IMR-90 (cell line): Measurements from ENCODE around the gene FNBP1L. TPM values are rescaled to one million over a fixed set of nuclear protein-coding genes. Genes with fewer than 3 reads are reported as not detected.

Source experiments
- ATAC-seq: fragments of 200-7000 bp; cut with Tn5 transposase; 2 replicates; pipeline ENCODE4 v1.9.1; 2020; ENCODE audit warnings: low read depth, mild to moderate bottlenecking, moderate library complexity
- BruUV-seq: library from RNA; stranded (reverse); fragments of 400-500 nt; replicated peaks from 2 replicates; lab custom pipeline; 2021; lab: Mats Ljungman, UMichigan
- CTCF ChIA-PET: fragments of 300-600 bp; formaldehyde crosslinking; extraction: SDS; loops from one replicate; lab custom pipeline; 2021; ENCODE audit warnings: antibody characterized with exemption; lab: Yijun Ruan, JAX
- POLR2A ChIA-PET: fragments of 300-600 bp; sonication (Branson Sonifier 250); formaldehyde crosslinking; loops from one replicate; lab custom pipeline; 2022; ENCODE audit warnings: antibody characterized with exemption; ENCODE audit not compliant: unreplicated experiment; lab: Charles Lee
- DNase-seq: peaks from one replicate; pipeline ENCODE4 v3.0.0; 2013
- H2AFZ ChIP-seq: replicated peaks from 2 replicates; pipeline ENCODE3; 2013; ENCODE audit warnings: low read length, mild to moderate bottlenecking; ENCODE audit not compliant: poor library complexity
- H2AK5ac ChIP-seq: 2 replicates; pipeline ENCODE4 v1.6.1; 2013; ENCODE audit warnings: low read depth, low read length, inconsistent platforms
- H2AK9ac ChIP-seq: replicated peaks from 2 replicates; pipeline ENCODE3; 2013; ENCODE audit warnings: mild to moderate bottlenecking, low read depth, low read length, moderate library complexity; ENCODE audit not compliant: poor library complexity
- H2BK120ac ChIP-seq: 2 replicates; pipeline ENCODE4 v1.6.1; 2013; ENCODE audit warnings: low read depth, low read length, inconsistent platforms
- H2BK15ac ChIP-seq: 3 replicates; pipeline ENCODE4 v1.6.1; 2013; ENCODE audit warnings: low read depth, low read length, inconsistent platforms
- H2BK20ac ChIP-seq: 2 replicates; pipeline ENCODE4 v1.6.1; 2013; ENCODE audit warnings: low read depth, mild to moderate bottlenecking, inconsistent platforms, low read length, moderate library complexity
- H2BK5ac ChIP-seq: 2 replicates; pipeline ENCODE4 v1.6.1; 2013; ENCODE audit warnings: mild to moderate bottlenecking, low read depth, low read length, inconsistent platforms; ENCODE audit not compliant: poor library complexity, severe bottlenecking
- H3K14ac ChIP-seq: replicated peaks from 2 replicates; pipeline ENCODE4 v1.6.1; 2013; ENCODE audit warnings: low read depth, low read length, inconsistent platforms
- H3K18ac ChIP-seq: 2 replicates; pipeline ENCODE4 v1.6.1; 2013; ENCODE audit warnings: low read depth, low read length, control low read depth
- H3K23ac ChIP-seq: 2 replicates; pipeline ENCODE4 v1.6.1; 2013; ENCODE audit warnings: low read depth, low read length, inconsistent platforms
- H3K27ac ChIP-seq: 2 replicates; pipeline ENCODE4 v1.5.1; 2013; ENCODE audit warnings: mild to moderate bottlenecking, control low read depth, low read length; ENCODE audit not compliant: insufficient read depth
- H3K27me3 ChIP-seq: 2 replicates; pipeline ENCODE4 v1.6.1; 2013; ENCODE audit warnings: low read length; ENCODE audit not compliant: control insufficient read depth, insufficient read depth
- H3K36me3 ChIP-seq: 2 replicates; pipeline ENCODE4 v1.6.1; 2013; ENCODE audit warnings: low read length, mixed read lengths; ENCODE audit not compliant: control insufficient read depth, insufficient read depth
- H3K4ac ChIP-seq: 2 replicates; pipeline ENCODE4 v1.6.1; 2013; ENCODE audit warnings: low read depth, low read length, inconsistent platforms
- H3K4me1 ChIP-seq: 2 replicates; pipeline ENCODE4 v1.6.1; 2013; ENCODE audit warnings: low read length, mixed read lengths; ENCODE audit not compliant: control insufficient read depth, insufficient read depth
- H3K4me2 ChIP-seq: 2 replicates; pipeline ENCODE4 v1.6.1; 2013; ENCODE audit warnings: low read depth, mild to moderate bottlenecking, control low read depth, low read length, moderate library complexity
- H3K4me3 ChIP-seq: 2 replicates; pipeline ENCODE4 v1.5.1; 2013; ENCODE audit warnings: low read depth, mild to moderate bottlenecking, control low read depth, low read length, moderate library complexity; ENCODE audit not compliant: insufficient read depth
- H3K56ac ChIP-seq: 2 replicates; pipeline ENCODE4 v1.6.1; 2013; ENCODE audit warnings: low read length, inconsistent platforms; ENCODE audit not compliant: insufficient read depth; ENCODE audit errors: extremely low read depth
- H3K79me1 ChIP-seq, 2 experiments: 2 replicates each; pipeline ENCODE4 v1.6.1; 2013; ENCODE audit warnings: low read length in 2 of 2, inconsistent platforms in 1 of 2, low read depth in 1 of 2
- H3K9ac ChIP-seq: 2 replicates; pipeline ENCODE4 v1.6.1; 2013; ENCODE audit warnings: low read depth, low read length, control low read depth
- H3K9me1 ChIP-seq: 2 replicates; pipeline ENCODE4 v1.6.1; 2013; ENCODE audit warnings: low read length, inconsistent platforms; ENCODE audit not compliant: insufficient read depth
- H3K9me3 ChIP-seq: 2 replicates; pipeline ENCODE4 v1.6.1; 2013; ENCODE audit warnings: low read length; ENCODE audit not compliant: control insufficient read depth, insufficient read depth
- H4K20me1 ChIP-seq: 2 replicates; pipeline ENCODE4 v1.6.1; 2013; ENCODE audit warnings: low read length, inconsistent platforms; ENCODE audit not compliant: insufficient read depth
- H4K5ac ChIP-seq: 2 replicates; pipeline ENCODE4 v1.6.1; 2013; ENCODE audit warnings: mild to moderate bottlenecking, low read depth, low read length, control low read depth
- H4K8ac ChIP-seq, 2 experiments: 2 replicates each; pipeline ENCODE4 v1.6.1; 2013; ENCODE audit warnings: low read depth in 2 of 2, low read length in 2 of 2, control low read depth in 1 of 2, inconsistent platforms in 1 of 2
- H4K91ac ChIP-seq: 2 replicates; pipeline ENCODE4 v1.6.1; 2013; ENCODE audit warnings: low read depth, low read length, inconsistent platforms; ENCODE audit not compliant: insufficient read depth
- BHLHE40 ChIP-seq: fragments of 150-350 bp; IDR thresholded peaks from 2 replicates; pipeline ENCODE4 v1.6.1; 2016; ENCODE audit warnings: mild to moderate bottlenecking, low read depth, low read length
- CEBPB ChIP-seq: IDR thresholded peaks from 2 replicates; pipeline ENCODE4 v1.6.1; 2012; ENCODE audit warnings: low read depth, low read length, improper control_type of control experiment
- CHD1 ChIP-seq: IDR thresholded peaks from 2 replicates; pipeline ENCODE4 v1.6.1; 2012; ENCODE audit warnings: low read depth, low read length, improper control_type of control experiment
- CTCF ChIP-seq: conservative IDR thresholded peaks from 2 replicates; pipeline ENCODE4 v1.5.1; 2012; ENCODE audit warnings: mild to moderate bottlenecking, low read depth, low read length, improper control_type of control experiment
- ELK1 ChIP-seq: fragments of 150-350 bp; IDR thresholded peaks from 2 replicates; pipeline ENCODE4 v1.6.1; 2016; ENCODE audit warnings: low read depth, mild to moderate bottlenecking, low read length, moderate library complexity, borderline replicate concordance
- FOS ChIP-seq: fragments of 150-350 bp; IDR thresholded peaks from 2 replicates; pipeline ENCODE4 v1.6.1; 2016; ENCODE audit warnings: low read depth, low read length
- MAFK ChIP-seq: IDR thresholded peaks from 2 replicates; pipeline ENCODE4 v1.6.1; 2012; ENCODE audit warnings: low read depth, low read length, improper control_type of control experiment
- MAZ ChIP-seq: IDR thresholded peaks from 2 replicates; pipeline ENCODE4 v1.6.1; 2012; ENCODE audit warnings: low read depth, mild to moderate bottlenecking, low read length, improper control_type of control experiment, moderate library complexity, borderline replicate concordance
- MXI1 ChIP-seq: IDR thresholded peaks from 2 replicates; pipeline ENCODE4 v1.6.1; 2012; ENCODE audit warnings: low read depth, mild to moderate bottlenecking, low read length, moderate library complexity, borderline replicate concordance
- NFE2L2 ChIP-seq: fragments of 150-350 bp; IDR thresholded peaks from 2 replicates; pipeline ENCODE4 v1.6.1; 2016; ENCODE audit warnings: low read depth, mild to moderate bottlenecking, low read length
- POLR2A ChIP-seq: IDR thresholded peaks from 2 replicates; pipeline ENCODE4 v1.6.1; 2012; ENCODE audit warnings: mild to moderate bottlenecking, low read depth, low read length
- RAD21 ChIP-seq: IDR thresholded peaks from 2 replicates; pipeline ENCODE4 v1.6.1; 2012; ENCODE audit warnings: low read length, improper control_type of control experiment
- RCOR1 ChIP-seq: IDR thresholded peaks from 2 replicates; pipeline ENCODE4 v1.6.1; 2012; ENCODE audit warnings: mild to moderate bottlenecking, low read length, improper control_type of control experiment; ENCODE audit not compliant: insufficient replicate concordance
- RFX5 ChIP-seq: IDR thresholded peaks from 2 replicates; pipeline ENCODE4 v1.8.0; 2012; ENCODE audit warnings: low read depth, mild to moderate bottlenecking, low read length, moderate library complexity
- SMC3 ChIP-seq: fragments of 150-350 bp; IDR thresholded peaks from 2 replicates; pipeline ENCODE4 v1.6.1; 2016; ENCODE audit warnings: low read depth, mild to moderate bottlenecking, antibody characterized with exemption, low read length, moderate library complexity
- dilution Hi-C: fragments of 300-500 bp; cut with HindIII; formaldehyde crosslinking; loops from one replicate; pipeline ENCODE4 v1.14.3; 2018; ENCODE audit warnings: low sequenced_read_pairs; ENCODE audit not compliant: unreplicated experiment
- in situ Hi-C: fragments of 300-500 bp; cut with MboI; formaldehyde crosslinking; loops from 3 replicates; pipeline ENCODE4 v1.14.3; 2019; ENCODE audit warnings: low sequenced_read_pairs, inconsistent platforms, mixed read lengths
- intact Hi-C: fragments of 100-400 bp; cut with micrococcal nuclease; formaldehyde crosslinking; loops from 2 replicates; pipeline ENCODE4 v1.10.0; 2022
- polyA plus RNA-seq, 3 experiments: library from polyadenylated mRNA; depleted of rRNA; stranded (reverse); fragments of >200 nt; gene quantifications; 2 replicates each; pipeline ENCODE4 v1.2.3, GENCODE V29; 2012; ENCODE audit warnings: low replicate concordance in 1 of 3
- total RNA-seq: library from RNA; depleted of rRNA; stranded (reverse); fragments of >200 nt; gene quantifications from 2 replicates; pipeline ENCODE4 v1.2.3, GENCODE V29; 2012
- TF ChIP-seq, protein P1 (sequence below): fragments of 150-350 bp; IDR thresholded peaks from 2 replicates; pipeline ENCODE4 v1.6.1; 2017; ENCODE audit warnings: mild to moderate bottlenecking, antibody characterized with exemption, low read length, low read depth

The FNBP1L gene
- total and polyA plus RNA-seq, 2 of the 4 experiments (the other 2 are of a cell fraction): 9.3 to 15.2 TPM

DNA sequence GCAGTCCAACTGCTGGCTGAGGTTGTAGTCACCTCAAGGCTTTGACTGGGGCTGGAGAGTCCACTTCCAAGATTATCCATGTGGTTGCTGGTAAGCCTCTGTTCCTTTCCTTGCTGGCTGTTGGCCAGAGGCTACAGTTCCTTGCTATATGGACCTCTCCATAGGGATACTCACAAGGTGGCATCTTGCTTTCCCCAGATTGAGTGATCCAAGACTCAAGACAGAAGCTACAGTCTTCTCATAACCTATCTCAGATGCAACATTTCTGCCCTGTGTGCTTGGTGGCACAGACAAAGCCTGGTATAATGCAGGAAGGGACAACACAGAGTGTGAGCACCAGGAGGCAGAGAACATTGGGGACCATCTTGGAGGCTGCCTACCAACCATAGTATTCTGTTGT lies 111.8 kb downstream of the FNBP1L start:
- H4K91ac ChIP-seq: no peak overlapping the region
- no peak overlapping the region for H3K27ac ChIP-seq
- no peak overlapping the region for H2BK20ac ChIP-seq
- H3K36me3 ChIP-seq: peaks cover 14% of the 10 kb centered on the region
- H3K23ac ChIP-seq: no peak overlapping the region
- H2BK120ac ChIP-seq: no peak overlapping the region
- ATAC-seq (no peak), DNase-seq (no peak)
- H2BK15ac ChIP-seq: no peak overlapping the region
- no peak overlapping the region for H3K4ac ChIP-seq
- H3K18ac ChIP-seq: no peak overlapping the region
- intact Hi-C loops (no loop called here), in situ Hi-C loops (loop anchor here (25.0 kb wide), 1 partner anchor 97 kb away; no protein-coding TSS in a partner anchor), dilution Hi-C loops (no loop called here)
- H3K4me3 ChIP-seq: no peak overlapping the region
- H3K4me2 ChIP-seq: no peak overlapping the region
- TF ChIP-seq MAZ (no peak), POLR2A (no peak), FOS (no peak), RFX5 (no peak), MAFK (no peak), NFE2L2 (no peak), CEBPB (no peak), MXI1 (no peak), RCOR1 (no peak), CTCF (no peak), CHD1 (no peak), SMC3 (no peak), BHLHE40 (no peak), RAD21 (no peak), ELK1 (no peak)
- TF ChIP-seq, protein P1, sequence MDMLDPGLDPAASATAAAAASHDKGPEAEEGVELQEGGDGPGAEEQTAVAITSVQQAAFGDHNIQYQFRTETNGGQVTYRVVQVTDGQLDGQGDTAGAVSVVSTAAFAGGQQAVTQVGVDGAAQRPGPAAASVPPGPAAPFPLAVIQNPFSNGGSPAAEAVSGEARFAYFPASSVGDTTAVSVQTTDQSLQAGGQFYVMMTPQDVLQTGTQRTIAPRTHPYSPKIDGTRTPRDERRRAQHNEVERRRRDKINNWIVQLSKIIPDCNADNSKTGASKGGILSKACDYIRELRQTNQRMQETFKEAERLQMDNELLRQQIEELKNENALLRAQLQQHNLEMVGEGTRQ: no peak
- H2AK9ac ChIP-seq: no peak overlapping the region
- no peak overlapping the region for H2AFZ ChIP-seq
- no peaks in the 10 kb centered on the region for H3K9me3 ChIP-seq
- H3K79me1 ChIP-seq: peaks cover 0 to 13% of the 10 kb centered on the region in 2 experiments; a peak in 2 of 4 replicates
- H4K8ac ChIP-seq: no peak overlapping the region
- H2BK5ac ChIP-seq: no peak overlapping the region
- no peaks in the 10 kb centered on the region for H3K4me1 ChIP-seq
- BruUV-seq: no TSS peak
- no peaks in the 10 kb centered on the region for H3K27me3 ChIP-seq
- POLR2A ChIA-PET: no interaction called here
- CTCF ChIA-PET: no interaction called here
- H3K9ac ChIP-seq: no peak overlapping the region
- no peaks in the 10 kb centered on the region; the same call in none of the 2 replicates for H3K9me1 ChIP-seq
- H4K5ac ChIP-seq: no peak overlapping the region
- H3K14ac ChIP-seq: no peak overlapping the region
- no peak overlapping the region for H2AK5ac ChIP-seq
- H4K20me1 ChIP-seq: no peaks in the 10 kb centered on the region; the same call in 1 of the 2 replicates
- H3K56ac ChIP-seq: no peak overlapping the region
